Pulmonary artery endothelial cell (primary cell): ENCODE results near the gene KCNS1. TPM values are rescaled to one million over a fixed set of nuclear protein-coding genes. Genes with fewer than 3 reads are reported as not detected.
A peak's percentile ranks its signal among the peaks of the same experiment; 100 is the strongest.

Experiments used
- DNase-seq: peaks from one replicate; pipeline ENCODE4 v3.0.0-alpha.2; 2011; ENCODE audit warnings: low read depth, low spot score
- total RNA-seq: library from RNA; depleted of rRNA; stranded (reverse); fragments of >200 nt; gene quantifications from 2 replicates; pipeline ENCODE4 v1.2.3, GENCODE V29; 2014

Gene KCNS1
- total RNA-seq, 1 donor from 2014 or later = 0.20 TPM

GRCh38 chr20:45110301-45110700 lies 9.4 kb upstream of the KCNS1 start:
- no peak for DNase-seq

- no peak for DNase-seq
Measured at GRCh38 chr20:45109634-45110033, 8.7 kb upstream of the KCNS1 start.

- DNase-seq = no peak
Measured at GRCh38 chr20:45105317-45105716, 4.4 kb upstream of the KCNS1 start.

- peak; percentile 43 for DNase-seq
Measured at GRCh38 chr20:45104786-45105185, 3.9 kb upstream of the KCNS1 start.

GRCh38 chr20:45103072-45103471 lies 2.1 kb upstream of the KCNS1 start:
- no peak for DNase-seq

- no peak for DNase-seq
Measured at GRCh38 chr20:45101333-45101850, 465 bp upstream of the KCNS1 start.

GRCh38 chr20:45098103-45098773 lies 2.7 kb downstream of the KCNS1 start:
- no peak for DNase-seq

- DNase-seq = no peak
Measured at GRCh38 chr20:45097485-45098102, 3.3 kb downstream of the KCNS1 start.

GRCh38 chr20:45096781-45097180 lies 4.1 kb downstream of the KCNS1 start:
- DNase-seq = no peak

- DNase-seq = no peak
Measured at GRCh38 chr20:45095805-45096238, 5.1 kb downstream of the KCNS1 start.

- DNase-seq = no peak
Measured at GRCh38 chr20:45094864-45095574, 5.9 kb downstream of the KCNS1 start.

- DNase-seq = no peak
Measured at GRCh38 chr20:45094201-45094600, 6.7 kb downstream of the KCNS1 start.

- no peak for DNase-seq
Measured at GRCh38 chr20:45092898-45093297, 8.0 kb downstream of the KCNS1 start.

GRCh38 chr20:45091366-45091765 lies 9.6 kb downstream of the KCNS1 start:
- DNase-seq = no peak

- DNase-seq = no peak
Measured at GRCh38 chr20:45090481-45090880, 10.4 kb downstream of the KCNS1 start.

- DNase-seq = no peak
Measured at GRCh38 chr20:45088247-45088646, 12.7 kb downstream of the KCNS1 start.

GRCh38 chr20:45087814-45088213 lies 13.1 kb downstream of the KCNS1 start:
- no peak for DNase-seq

GRCh38 chr20:45087097-45087790 lies 13.7 kb downstream of the KCNS1 start:
- no peak for DNase-seq

- no peak for DNase-seq
Measured at GRCh38 chr20:45085867-45086266, 15.1 kb downstream of the KCNS1 start.

- no peak for DNase-seq
Measured at GRCh38 chr20:45085289-45085688, 15.6 kb downstream of the KCNS1 start.

GRCh38 chr20:45083127-45083526 lies 17.8 kb downstream of the KCNS1 start:
- no peak for DNase-seq

GRCh38 chr20:45082468-45082867 lies 18.5 kb downstream of the KCNS1 start:
- DNase-seq = no peak
